ENCODE results near the gene ARL2BP.

ARL2BP gene

DNA sequence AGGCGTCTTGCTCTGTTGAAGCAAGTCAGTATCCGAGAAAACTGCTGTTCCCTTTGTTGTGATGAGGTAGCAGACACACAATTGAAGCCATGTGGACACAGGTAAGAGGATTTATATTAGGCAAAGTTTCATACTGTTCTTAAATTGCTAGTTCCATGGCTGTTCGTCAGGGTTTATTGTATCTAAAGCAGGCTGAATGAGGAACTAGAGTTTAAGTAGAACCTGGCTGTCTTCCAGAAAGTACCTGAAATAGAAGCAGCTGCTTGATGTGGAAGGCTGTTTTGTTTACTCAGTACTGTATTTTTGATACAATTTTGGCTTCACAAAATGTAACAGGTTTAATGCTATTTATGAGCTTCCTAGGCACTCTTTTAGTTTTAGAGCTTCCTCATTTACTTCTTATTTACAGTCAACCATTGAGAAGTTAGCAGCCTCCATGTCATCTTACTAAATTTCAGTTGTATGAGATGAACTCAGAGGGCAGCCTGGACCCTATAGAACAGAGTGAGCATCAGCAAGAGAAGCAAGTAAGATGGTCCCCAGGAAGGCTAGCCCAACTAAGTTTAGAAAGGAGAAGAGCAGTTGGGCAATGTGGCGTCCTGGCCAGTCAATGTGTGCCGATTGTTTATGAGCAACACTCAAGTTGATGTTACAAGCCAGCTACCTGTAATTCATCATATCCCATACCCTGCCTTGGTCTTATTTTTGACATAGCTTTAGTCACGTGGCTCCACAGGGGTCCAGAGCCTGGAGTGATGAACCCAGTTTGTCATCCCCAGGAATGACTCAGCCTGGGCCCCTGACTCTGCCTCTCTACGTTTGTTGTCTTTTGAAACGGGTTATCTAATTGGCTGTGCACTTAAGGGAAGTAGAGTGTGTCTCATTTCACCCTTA, 9.7 kb upstream of the ARL2BP start:
- no peak for DNase-seq

GRCh38 chr16:57236022-57236350, 9.1 kb upstream of the ARL2BP start:
- DNase-seq = no peak

- DNase-seq = no peak
Measured at GRCh38 chr16:57238682-57239081, 6.4 kb upstream of the ARL2BP start.

- DNase-seq = no peak
Measured at GRCh38 chr16:57239107-57239506, 6.0 kb upstream of the ARL2BP start.

GRCh38 chr16:57240851-57241250, 4.2 kb upstream of the ARL2BP start:
- no peak for DNase-seq

- DNase-seq = no peak
Measured at GRCh38 chr16:57242650-57243049, 2.4 kb upstream of the ARL2BP start.

GRCh38 chr16:57244463-57244766, 644 bp upstream of the ARL2BP start:
- DNase-seq = no peak

- DNase-seq = peak in 5 of 56 donors; percentile 51 to 77 (median 61)
Measured at GRCh38 chr16:57245472-57246113, 534 bp downstream of the ARL2BP start.

- DNase-seq = no peak
Measured at GRCh38 chr16:57251352-57251751, 6.3 kb downstream of the ARL2BP start.

DNA sequence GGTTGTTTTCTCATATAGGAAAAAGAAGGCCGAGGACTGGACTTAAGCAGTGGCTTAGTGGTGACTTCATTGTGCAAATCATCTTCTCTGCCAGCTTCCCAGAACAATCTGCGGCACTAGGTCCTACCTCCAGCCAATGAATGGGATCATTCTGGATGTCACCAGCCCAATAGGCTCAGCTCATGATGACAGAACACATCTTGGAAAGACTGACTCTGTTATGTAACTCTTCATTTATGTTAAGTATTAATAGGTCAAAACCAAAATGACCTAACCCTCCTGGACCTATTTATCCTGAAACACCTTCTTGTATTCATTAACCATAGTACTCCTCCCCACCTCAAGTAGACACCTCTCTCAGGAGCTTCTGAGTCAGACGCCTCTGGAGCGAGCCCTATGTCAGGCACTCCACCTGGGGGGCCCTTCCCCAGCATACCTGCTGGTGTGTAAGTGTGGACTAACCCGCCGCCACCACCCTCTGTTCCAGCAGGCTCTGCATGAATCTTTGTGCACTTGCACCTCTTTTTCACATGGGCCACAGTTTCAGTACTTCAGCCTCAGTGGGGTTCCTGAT, 7.2 kb downstream of the ARL2BP start:
- DNase-seq = no peak

DNA sequence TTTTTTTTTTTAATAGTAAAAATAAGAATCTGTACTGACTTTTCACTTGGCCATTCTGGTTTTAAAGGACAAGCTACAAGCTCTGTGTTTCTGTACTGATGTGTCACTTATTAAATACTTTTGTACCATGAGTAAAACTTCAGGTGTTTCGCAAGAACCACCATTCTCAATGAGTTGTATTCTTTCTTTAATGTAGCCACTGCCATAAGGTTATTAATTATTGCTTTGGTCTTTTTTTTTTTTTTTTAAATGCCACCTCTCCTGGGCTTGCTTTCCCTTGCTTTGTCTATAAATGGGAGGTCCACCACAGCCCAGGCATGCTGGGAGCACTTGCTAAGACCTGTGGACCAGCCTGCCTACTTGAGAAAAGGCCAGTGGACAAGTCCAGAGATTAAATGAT, 8.4 kb downstream of the ARL2BP start:
- DNase-seq = no peak

DNA sequence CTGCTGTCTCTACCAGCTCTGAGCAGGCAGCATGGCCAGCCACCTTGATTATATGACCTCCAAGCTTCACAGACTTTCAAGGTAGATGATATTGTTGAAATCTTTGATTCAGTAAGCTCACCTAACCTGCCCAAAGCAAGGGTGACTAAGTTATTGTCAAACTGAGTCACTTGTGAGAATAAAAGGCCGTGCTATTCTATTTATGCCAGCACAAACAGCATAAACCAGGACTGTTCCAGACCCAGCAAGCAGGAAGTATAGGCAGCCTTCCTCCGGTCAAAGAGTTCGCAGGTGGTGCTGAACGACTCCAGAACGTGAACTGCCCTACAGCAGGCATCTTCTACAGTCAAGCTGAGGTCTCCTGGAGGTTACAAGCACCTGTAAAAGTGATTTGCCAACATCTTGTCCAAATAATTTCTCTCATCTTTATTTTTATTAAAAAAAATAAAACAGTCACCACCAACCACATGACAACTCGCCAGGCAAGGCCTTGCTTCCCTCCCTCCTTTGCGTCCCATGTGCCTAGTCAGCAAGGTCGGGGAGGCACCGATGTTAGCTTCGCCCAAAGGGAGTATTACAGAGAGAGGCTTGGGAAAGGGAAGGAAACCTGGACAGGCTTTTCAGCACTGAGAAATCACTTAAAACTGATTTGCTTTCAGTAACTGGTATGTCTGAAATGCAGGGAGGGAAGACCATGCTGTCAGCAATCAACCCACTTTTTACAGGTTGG, 10.8 kb downstream of the ARL2BP start:
- DNase-seq = no peak

DNA sequence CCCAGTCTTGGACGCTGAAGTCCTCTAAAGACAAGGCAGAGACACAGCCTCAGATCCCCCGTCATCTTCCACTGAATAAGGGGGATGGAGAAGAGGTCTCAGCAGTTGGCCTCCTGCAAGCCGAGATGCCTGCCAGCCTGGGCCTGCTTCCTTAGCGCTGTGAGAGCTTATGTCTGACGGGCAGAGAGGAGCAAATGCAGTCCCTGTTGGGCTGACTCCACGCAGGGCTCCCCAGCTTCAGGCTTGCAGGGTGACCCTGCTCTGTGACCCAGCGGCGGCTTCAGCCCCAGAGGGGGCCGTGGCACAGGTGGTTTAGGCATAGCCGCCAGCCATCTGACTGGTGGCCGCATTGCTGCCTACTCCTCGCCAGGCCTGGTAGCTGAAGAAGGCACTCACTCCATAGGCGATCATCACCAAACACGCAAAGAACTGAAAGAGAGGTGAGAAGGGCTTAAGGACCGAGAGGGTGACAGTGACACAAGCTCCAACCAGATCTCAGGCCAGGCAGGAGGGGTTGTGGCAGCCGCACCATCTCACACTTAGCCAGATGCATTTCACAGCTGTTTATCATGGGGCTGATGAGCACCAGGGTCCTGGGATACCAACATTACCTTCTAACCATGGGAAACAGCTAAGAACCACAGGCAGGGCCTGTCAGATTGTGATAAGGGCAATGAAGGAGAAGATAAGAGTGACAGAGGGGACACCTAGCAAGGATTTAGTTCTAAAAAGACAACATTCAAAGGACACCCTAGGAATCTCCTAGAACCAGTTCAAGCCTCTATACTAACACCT, 11.7 kb downstream of the ARL2BP start:
- DNase-seq = no peak

DNA sequence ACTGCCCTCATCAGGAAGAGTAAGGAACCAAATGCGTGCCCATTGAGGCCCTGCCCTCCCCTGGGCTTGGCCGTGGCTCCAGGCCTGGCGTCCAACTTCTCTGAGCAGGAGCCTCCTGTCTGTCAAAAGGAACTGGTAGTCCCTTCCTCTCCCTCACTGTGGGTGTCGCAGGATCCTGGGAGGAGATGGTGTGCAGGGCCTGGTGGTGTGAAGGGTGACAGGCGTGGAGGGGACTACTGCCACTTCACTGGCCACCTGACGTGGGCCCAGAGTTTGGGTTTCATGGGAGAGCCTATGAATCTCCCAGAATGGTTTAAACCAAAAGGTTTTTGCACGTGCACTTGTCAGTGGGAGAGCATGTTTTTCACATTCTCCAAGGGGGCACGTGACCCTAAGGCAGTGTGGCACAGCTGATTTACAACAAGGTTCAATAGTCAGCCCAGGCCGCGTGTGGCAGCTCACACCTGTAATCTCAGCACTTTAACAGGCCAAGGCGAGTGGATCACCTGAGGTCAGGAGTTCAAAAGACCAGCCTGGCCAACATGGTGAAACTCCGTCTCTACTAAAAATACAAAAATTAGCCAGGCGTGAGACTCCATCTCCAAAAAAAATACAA, 12.5 kb downstream of the ARL2BP start:
- DNase-seq = no peak

DNA sequence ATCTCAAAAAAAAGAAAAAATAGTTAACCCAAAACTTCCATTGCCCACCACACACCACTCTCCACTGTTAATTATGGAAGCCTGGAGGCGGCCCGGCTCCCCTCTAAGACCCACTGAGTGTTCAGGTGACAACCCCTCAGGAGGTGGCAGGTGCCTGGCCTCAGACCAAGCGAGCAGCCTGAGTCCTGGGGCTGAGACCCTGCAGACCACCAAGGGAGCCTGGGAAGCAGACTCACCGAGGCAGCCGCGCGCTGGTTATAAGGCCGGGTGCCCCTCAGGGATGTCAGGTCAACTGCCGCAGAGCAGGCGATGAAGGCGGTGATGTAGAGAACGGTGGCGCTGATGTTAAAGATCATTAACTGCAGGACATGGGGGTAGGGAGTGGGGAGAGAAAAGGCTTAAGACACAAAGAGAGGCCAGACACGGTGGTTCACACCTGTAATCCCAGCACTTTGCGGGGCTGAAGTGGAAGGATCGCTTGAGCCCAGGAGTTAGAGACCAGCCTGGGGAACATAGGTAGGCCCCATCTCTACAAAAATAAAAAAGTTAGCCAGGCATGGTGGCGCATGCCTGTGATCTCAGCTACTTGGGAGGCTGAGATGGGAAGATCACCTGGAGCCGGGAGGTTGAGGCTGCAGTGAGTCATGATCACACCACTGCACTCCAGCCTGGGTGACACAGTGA, 13.3 kb downstream of the ARL2BP start:
- no peak for DNase-seq

GRCh38 chr16:57258910-57259475, 13.9 kb downstream of the ARL2BP start:
- DNase-seq = no peak

- peak in 36 of 56 donors; percentile 21 to 82 (median 60) for DNase-seq
Measured at GRCh38 chr16:57260294-57260929, 15.4 kb downstream of the ARL2BP start.

DNA sequence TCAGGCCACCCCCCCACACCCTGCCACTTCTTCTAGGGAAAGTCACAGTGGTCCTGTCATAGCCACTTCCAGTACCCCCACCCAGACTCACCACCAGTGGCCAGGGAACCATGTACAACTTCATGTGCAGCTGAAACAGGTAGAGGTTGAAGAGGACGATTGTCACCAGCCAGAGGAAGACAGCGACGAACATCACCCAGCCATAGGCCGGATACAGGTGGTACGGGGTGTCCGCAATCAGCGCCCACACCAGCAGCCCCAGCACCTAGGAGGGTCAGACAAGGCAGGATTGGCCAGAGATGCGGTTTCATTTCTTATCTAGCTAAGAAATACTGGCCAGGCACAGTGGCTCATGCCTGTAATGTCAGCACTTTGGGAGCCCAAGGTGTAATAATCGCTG, 16.7 kb downstream of the ARL2BP start:
- no peak for DNase-seq

DNA sequence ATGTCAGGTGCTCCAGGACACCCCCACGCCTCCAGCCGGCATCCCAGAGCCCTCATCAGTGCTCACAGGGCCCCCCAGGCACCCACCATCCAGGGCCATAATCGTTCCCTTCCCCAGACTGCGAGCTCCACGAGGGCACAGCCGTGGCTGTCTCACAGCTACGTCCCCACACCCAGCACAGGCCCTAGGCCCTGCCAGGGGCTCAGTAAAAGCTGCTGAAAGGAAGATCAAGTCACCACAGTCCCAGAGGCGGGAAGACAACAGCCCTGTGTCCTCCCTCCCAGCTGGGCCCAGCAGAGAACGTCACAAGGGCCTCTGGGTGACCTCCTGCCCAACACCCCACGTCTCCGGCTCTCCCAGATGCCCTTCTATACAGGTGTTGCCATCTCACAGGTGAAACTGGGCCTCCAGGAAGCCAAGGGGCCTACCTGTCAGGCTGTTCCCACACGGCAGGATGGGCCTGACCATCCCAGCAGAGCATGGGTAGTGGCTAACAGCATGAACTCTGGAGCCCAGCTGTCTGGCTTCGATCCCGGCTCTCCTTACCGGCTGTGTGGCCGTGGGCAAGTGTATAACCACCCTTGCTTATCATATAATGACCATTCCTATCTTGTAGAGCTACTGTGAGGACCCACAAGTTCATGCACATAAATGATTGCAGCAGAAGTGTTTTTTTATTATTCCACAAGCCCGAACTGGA, 17.9 kb downstream of the ARL2BP start:
- peak in 38 of 56 donors; percentile 21 to 80 (median 51) for DNase-seq

All from amygdala (tissue), 56 donors.